Stimulated activated CD4-positive, alpha-beta T cell treated with anti-CD3 and anti-CD28 coated beads, Interleukin-1b, Interleukin-23, amount 100 ng/mL, for 4 hours (primary cell): ENCODE measurements around the gene TPGS1.

Experiments used
- DNase-seq, 2 donors: peaks; one replicate each; pipeline ENCODE4 v3.0.0-alpha.2; 2020; ENCODE audit warnings: low read depth in 2 of 2

Gene TPGS1

GRCh38 chr19:507286-508203, at the start of gene TPGS1:
Gene TPGS1, plus strand, starts transcription at chr19:507497. Its CDS starts 10 bp downstream, at chr19:507507.
- peak; percentile 54 to 73 for DNase-seq

GRCh38 chr19:457636-458035, 49.7 kb upstream of the TPGS1 start:
- no peak for DNase-seq

DNA sequence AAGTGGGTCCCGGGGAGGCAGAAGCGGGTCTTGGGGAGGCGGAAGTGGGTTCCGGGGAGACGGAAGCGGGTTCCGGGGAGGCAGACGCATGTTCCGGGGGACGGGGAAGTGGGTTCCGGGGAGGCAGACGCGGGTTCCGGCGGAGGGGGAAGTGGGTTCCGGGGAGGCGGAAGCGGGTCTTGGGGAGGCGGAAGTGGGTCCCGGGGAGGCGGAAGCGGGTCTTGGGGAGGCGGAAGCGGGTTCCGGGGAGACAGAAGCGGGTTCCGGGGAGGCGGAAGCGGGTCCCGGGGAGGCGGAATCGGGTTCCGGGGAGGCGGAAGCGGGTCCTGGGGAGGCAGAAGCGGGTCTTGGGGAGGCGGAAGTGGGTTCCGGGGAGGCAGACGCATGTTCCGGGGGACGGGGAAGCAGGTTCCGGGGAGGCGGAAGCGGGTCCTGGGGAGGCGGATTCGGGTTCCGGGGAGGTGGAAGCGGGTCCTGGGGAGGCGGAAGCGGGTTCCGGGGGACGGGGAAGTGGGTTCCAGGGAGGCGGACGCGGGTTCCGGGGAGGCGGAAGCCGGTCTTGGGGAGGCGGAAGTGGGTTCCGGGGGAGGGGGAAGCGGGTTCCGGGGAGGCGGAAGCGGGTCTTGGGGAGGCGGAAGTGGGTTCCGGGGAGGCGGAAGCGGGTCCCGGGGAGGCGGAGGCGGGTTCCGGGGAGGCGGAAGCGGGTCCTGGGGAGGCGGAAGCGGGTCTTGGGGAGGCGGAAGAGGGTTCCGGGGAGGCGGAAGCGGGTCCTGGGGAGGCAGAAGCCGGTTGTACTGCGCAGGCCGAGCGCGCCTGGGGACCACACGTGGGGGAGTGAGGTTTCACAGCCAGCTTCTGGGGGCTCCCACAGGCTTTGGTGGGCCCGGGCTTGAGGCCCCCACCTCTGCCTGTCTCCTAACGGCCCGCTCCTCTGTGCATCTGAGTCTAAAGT, 48.9 kb upstream of the TPGS1 start:
- no peak for DNase-seq

DNA sequence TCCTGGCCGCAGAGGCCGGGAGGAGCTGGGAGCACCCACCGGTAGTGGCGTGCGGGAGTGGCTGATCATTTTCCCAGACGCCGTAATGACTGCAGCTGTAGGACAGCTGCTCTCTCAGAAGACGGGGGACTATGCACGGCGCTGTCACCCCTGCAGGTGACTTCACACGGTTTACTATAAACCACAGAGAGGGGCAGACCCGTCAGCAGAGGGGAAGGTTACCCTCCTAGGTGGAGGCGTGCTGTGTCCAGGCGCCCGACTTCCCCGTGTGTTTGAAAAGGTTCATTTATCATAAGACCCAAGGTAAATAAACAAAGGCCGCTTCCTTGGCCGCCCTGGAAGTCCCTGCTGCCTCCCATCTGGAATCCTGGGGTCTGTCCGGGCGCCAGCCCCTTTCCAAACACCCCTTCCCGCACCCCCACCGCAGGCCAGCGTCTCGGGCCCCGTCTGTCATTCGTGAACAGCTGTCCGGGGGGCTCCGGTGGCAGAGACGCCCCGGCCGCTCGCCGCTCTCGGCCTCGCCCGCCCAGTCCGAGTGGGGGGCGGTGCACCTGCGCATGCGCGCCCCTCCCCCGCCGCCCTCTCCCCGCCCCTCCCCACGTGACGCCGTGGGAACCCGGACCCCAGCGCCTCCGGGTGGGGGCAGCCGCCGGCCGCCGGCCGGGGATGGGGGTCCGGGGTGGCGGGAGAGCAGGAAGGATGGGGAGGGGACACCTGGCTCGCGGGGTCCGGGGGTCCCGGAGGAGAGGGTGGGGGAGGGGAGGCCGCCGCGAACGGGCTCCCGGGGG, 47.4 kb upstream of the TPGS1 start:
- DNase-seq: peak; percentile 19 to 20

DNA sequence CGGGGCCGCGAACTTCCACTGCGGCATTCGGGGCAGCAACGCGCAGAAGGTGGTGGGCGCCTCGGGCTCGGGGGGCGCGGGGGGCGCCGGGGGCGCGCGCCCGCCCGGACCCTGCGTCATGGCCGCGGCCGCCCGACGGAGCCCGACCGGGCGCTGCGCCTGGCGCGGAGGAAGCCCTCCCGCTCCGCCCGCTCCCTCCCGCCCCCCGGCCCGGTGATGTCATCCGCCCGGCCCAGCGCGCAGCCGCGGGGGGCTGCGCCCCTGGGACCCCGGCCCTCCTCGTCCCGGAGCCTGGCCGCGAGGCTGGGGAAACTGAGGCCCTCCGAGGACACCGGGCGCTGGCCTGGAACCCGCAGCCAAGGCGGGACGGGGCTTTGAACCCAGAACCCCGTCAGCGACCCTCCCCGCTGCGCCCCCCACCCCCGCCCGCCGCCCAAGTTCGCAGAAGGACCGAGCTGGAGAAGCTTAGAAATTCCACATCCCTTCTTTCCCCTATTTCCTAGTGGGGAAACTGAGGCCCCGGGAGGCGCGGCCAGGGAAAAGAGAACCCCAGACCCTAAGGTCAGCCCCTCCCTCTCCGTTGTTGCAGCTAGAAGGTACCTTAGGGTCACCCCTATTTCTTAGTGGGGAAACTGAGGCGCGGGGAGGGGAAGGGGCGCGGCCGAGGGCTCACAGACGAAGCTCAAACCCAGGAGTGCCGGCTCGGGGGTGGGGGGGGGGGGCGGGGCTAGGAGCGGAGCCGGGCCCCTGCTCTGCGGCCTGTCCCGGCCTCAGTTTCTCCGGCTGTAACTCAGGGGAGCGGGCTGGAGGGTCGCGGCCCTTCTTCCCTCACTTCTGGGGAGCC, 46.2 kb upstream of the TPGS1 start, which contains the start of gene SHC2:
Gene SHC2 (minus strand): TSS at position 157 of the 844 bp plus-strand sequence. CDS start 37 bp downstream, at position 120.
- no peak for DNase-seq

DNA sequence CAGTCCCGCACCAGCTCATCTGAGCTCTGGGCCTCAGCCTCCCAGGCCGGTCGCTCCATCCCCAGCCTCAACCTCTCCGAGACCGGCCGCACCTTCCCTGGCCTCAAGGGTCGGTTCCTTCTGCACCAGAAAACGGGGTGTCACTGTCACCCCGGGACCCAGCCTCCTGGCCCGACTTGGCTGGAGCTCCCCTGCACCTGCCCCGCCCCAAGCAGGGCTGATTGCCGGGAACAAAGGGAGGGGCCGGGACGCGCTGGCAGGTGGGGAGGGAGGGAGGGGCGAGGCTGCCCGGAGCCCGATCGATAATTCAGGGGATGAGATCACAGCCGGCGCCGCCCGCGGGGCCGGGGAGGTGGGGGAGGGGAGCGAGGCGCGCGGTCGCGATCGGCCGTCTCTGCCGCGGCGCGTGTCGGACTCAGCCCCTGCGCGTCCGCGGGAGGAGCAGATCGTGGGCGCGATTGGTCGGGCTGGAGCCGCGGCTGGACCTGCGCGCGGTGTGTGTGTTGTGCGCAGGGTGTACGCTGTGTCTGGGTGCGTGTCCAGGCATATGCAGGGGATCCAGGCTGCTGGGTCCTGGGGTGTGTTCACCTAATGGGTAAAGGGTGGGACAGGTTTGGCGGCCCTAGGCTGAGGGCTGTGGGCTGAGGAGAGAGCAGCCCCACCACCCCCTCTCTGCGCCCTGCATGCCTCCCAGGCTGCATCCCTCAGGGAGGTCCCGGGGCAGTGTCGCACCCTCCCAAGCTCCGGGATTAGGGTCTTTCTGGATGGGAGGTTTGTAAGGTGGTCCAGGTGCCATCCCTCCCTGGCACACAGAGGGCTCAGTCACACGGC, 45.4 kb upstream of the TPGS1 start:
- peak in 1 of 2 donors; percentile 3 for DNase-seq

- no peak for DNase-seq
Measured at GRCh38 chr19:463483-464207, 43.7 kb upstream of the TPGS1 start.

DNA sequence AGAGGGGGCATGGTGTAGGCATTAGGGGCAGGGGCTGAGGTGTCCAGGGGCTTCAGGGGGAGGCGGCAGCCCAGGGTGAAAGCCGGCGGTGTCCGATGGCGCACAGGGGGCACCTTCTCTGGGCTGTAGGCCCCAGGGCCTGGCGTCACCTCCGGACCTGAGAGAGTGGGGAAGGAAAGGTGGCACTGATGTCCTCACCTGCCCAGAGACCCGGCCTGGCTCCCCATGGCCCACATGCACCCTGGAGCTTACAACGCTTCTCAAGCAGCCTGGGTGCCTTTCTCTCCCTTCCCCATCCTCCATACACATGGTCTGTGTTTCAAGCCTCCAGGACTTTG, 43.1 kb upstream of the TPGS1 start:
- no peak for DNase-seq

- no peak for DNase-seq
Measured at GRCh38 chr19:465056-465816, 42.1 kb upstream of the TPGS1 start.

DNA sequence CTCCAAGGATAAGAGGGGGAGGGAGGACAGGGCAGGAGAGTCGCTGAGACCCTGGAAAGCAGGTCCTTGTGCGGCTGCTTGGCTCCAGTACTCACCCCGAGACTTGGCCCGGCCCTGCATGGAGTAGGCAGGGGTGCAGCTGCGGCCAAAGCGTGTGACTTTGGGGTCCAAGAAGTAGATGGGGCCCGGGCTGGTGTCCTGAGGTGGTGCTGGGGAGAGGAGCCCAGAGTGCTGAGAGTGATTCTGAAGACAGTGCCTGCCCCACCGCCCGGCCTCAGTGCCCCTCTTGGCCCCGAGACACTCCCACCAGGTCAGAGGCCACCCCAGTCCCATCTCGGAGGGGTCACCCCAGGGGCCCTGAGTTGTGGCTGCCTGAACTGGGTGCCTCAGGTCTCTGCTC, 39.7 kb upstream of the TPGS1 start:
- DNase-seq: no peak

- DNase-seq: no peak
Measured at GRCh38 chr19:468587-469256, 38.6 kb upstream of the TPGS1 start.

GRCh38 chr19:469833-470232, 37.5 kb upstream of the TPGS1 start:
- DNase-seq: no peak

DNA sequence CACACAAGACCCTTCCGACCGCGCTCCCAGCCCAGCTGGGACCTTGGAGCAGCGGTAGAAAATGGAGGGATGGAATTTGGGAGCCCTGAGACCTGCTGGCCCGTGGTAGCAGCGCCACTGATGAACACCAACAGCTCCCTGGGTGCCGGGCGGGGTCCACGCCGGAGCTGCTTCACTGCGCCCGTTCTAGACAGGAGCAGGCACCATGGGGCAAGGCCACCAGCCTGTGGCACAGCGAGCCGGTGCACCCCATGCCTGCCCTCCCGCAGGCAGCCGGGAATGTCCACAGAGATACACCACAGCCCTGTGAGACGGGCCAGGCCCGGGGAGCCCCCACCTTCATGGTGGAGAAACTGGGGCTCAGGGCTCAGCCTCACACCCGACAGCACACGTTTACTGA, 36.6 kb upstream of the TPGS1 start:
- no peak for DNase-seq

GRCh38 chr19:472005-472858, 35.1 kb upstream of the TPGS1 start:
- DNase-seq: no peak

GRCh38 chr19:474126-475078, 32.9 kb upstream of the TPGS1 start:
- no peak for DNase-seq

DNA sequence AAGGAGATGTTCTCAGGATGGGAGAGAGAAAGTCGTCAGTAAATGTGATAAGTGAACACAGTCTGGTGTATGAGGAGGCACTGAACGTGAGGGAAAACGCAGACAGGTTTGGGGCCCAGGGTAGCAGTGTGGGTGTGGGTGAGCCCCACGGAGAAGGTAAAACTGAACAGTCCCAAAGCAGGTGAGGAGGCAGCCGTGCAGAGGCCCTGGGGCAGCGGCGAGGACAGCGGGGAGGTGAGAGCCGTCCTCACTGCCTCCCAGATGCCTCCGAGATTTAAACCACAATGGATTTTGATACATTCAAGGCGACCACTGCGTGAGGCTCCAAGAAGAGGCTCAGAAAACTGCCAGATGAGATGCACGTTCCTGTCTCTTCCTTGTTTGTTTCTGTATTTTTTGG, 31.9 kb upstream of the TPGS1 start:
- no peak for DNase-seq
